ENCODE results near the gene SORCS1. TPM values are rescaled to one million over a fixed set of nuclear protein-coding genes. Genes with fewer than 3 reads are reported as not detected.

The SORCS1 gene
- total RNA-seq, 4 donors from 2014 or later = 0.40 to 5.1 (median 2.5) TPM

DNA sequence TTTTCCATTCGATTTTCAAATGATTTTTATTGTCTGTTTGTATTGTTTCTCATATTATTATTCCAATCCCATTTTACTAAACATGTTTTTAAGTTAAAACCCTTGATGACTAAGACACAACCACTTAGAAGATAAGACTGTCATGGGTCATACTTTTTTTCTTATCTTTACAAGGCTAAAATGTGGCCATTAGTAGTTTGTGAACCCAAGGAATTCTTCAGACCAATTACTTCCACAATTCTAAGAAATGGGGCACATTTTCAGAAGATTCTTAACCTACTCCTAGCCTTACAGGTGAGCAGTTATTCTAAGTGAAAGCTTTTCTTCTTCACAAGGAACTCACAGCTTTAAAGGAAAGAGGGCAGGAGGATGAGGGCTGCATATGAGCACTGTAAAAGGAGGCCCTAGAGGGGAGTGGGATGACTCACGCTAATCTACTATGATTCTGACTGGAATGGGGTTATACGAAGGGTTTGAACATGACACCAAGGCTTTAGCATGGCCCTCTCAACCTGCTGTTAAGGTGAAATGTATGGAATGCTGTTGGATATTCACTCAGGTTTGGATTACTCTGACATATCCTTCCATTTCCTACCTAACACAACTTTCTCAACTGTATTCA, 81.0 kb downstream of the SORCS1 start:
- 36 to 74% methylated on average over 1 to 3 of the region's 3 CpGs for WGBS, 2 donors (ENCODE audit: low coverage in 1 of 2)
- Histone ChIP-seq H3K36me3 (no peaks in the 10 kb centered on the region), H3K4me3 (no peak overlapping the region), H3K9me3 (no peaks in the 10 kb centered on the region), H3K27ac (no peak overlapping the region), H3K4me1 (no peaks in the 10 kb centered on the region), H3K27me3 (no peaks in the 10 kb centered on the region)
- intact Hi-C loops (cut with DNase I; ENCODE audit: low total_unique reads) = no loop called here
- in situ Hi-C loops (cut with MboI; ENCODE audit: low pct_ligation_motif_present in 1 of 4, low pct_unique_long_range_greater_than_20kb in 1 of 4, low sequenced_read_pairs in 3 of 4) = no loop called here
- TF ChIP-seq, protein P1, sequence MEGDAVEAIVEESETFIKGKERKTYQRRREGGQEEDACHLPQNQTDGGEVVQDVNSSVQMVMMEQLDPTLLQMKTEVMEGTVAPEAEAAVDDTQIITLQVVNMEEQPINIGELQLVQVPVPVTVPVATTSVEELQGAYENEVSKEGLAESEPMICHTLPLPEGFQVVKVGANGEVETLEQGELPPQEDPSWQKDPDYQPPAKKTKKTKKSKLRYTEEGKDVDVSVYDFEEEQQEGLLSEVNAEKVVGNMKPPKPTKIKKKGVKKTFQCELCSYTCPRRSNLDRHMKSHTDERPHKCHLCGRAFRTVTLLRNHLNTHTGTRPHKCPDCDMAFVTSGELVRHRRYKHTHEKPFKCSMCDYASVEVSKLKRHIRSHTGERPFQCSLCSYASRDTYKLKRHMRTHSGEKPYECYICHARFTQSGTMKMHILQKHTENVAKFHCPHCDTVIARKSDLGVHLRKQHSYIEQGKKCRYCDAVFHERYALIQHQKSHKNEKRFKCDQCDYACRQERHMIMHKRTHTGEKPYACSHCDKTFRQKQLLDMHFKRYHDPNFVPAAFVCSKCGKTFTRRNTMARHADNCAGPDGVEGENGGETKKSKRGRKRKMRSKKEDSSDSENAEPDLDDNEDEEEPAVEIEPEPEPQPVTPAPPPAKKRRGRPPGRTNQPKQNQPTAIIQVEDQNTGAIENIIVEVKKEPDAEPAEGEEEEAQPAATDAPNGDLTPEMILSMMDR (IDR thresholded peaks at IDR 0.05) = no peak
- no peak for TF ChIP-seq POLR2A (IDR thresholded peaks at IDR 0.05)
- no peak for TF ChIP-seq POLR2AphosphoS5 (IDR thresholded peaks at IDR 0.05)
- no peak for TF ChIP-seq EP300 (IDR thresholded peaks at IDR 0.05; ENCODE audit: low read depth)
- DNase-seq = no peak

DNA sequence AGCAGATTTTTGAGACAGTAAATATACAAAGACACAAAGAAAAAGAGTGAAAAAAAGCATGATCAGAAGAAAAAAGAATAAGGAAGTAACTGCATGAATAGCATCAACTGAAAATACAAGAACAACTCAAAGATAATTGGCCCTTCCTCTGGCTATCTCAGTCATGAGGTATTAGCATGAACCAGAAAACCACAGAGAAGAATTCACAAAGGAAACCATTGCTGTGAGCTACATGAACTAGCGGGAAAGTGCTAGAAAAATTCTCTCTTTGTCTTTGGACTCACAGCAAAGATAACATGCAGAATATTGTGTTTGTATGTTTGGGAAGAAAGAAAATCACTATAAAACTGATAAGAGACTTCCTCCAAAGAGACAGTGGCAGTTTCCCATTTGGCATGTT, 82.9 kb downstream of the SORCS1 start:
- no peaks in the 10 kb centered on the region for H3K4me1 ChIP-seq
- H3K9me3 ChIP-seq = no peaks in the 10 kb centered on the region
- intact Hi-C loops (cut with DNase I; ENCODE audit: low total_unique reads) (no loop called here), in situ Hi-C loops (cut with MboI; ENCODE audit: low pct_ligation_motif_present in 1 of 4, low pct_unique_long_range_greater_than_20kb in 1 of 4, low sequenced_read_pairs in 3 of 4) (no loop called here)
- no peak for DNase-seq
- H3K27me3 ChIP-seq = no peaks in the 10 kb centered on the region
- H3K4me3 ChIP-seq = no peak overlapping the region
- TF ChIP-seq, protein P1 (IDR thresholded peaks at IDR 0.05) = no peak
- TF ChIP-seq POLR2AphosphoS5 (IDR thresholded peaks at IDR 0.05) = no peak
- no peak for TF ChIP-seq POLR2A (IDR thresholded peaks at IDR 0.05)
- no peak overlapping the region for H3K27ac ChIP-seq
- no peaks in the 10 kb centered on the region for H3K36me3 ChIP-seq
- WGBS, 2 donors (ENCODE audit: low coverage in 1 of 2) = 63 to 71% methylated on average over 1 of the region's 1 CpG

DNA sequence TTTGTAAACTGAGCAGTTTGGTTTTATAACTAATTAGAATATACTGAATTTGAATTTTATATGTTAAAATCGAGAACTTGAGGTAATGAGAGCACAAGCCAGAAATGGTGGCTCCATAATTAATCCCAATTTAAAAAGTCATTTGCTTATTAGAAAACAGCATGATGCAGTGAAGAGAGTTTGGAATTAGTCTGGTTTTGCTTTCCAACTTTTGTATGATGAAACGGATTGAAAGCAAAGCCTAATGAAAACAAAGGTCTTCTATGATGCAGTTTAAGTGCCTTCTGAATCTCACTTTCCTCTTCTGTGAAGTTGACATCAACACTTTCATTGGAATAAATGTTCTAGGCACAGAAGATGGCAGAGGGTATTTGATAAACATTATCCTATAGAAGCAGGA, 89.4 kb downstream of the SORCS1 start:
- Histone ChIP-seq H3K27ac (no peak overlapping the region), H3K9me3 (no peaks in the 10 kb centered on the region), H3K36me3 (no peaks in the 10 kb centered on the region), H3K4me1 (no peaks in the 10 kb centered on the region), H3K4me3 (no peak overlapping the region), H3K27me3 (no peaks in the 10 kb centered on the region)
- DNase-seq = no peak
- in situ Hi-C loops (cut with MboI; ENCODE audit: low pct_ligation_motif_present in 1 of 4, low pct_unique_long_range_greater_than_20kb in 1 of 4, low sequenced_read_pairs in 3 of 4) (no loop called here), intact Hi-C loops (cut with DNase I; ENCODE audit: low total_unique reads) (no loop called here)
- WGBS, 2 donors (ENCODE audit: low coverage in 1 of 2) = 48 to 50% methylated on average over 1 to 2 of the region's 2 CpGs
- TF ChIP-seq POLR2AphosphoS5 (IDR thresholded peaks at IDR 0.05) (no peak), POLR2A (IDR thresholded peaks at IDR 0.05) (no peak), EP300 (IDR thresholded peaks at IDR 0.05; ENCODE audit: low read depth) (no peak)
- TF ChIP-seq, protein P1 (IDR thresholded peaks at IDR 0.05) = no peak

DNA sequence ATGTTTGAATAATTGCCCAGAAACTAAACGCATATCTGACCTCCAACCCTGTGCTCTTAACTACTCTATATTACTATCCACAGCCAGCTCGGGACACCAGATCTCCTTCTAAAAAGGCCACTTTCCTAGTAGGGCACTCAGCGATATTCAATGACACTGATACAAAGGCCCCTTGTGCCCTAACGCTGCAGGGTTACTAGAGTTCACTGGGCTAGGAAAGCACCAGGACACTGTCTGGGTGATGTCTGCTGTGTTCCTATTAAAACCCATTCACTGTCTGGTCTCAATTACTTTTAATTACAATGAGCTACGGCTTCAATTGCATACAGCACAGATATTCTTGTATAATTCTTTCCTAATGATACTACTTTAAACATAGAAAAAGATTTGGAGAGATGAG, 91.7 kb downstream of the SORCS1 start:
- 74 to 89% methylated on average over 2 to 5 of the region's 5 CpGs for whole genome bisulfite sequencing, 2 donors (ENCODE audit: low coverage in 1 of 2)
- Histone ChIP-seq H3K27ac (no peak overlapping the region), H3K27me3 (no peaks in the 10 kb centered on the region), H3K9me3 (no peaks in the 10 kb centered on the region), H3K36me3 (no peaks in the 10 kb centered on the region), H3K4me3 (no peak overlapping the region), H3K4me1 (no peaks in the 10 kb centered on the region)
- TF ChIP-seq POLR2A (IDR thresholded peaks at IDR 0.05) = no peak
- no peak for TF ChIP-seq POLR2AphosphoS5 (IDR thresholded peaks at IDR 0.05)
- TF ChIP-seq, protein P1 (IDR thresholded peaks at IDR 0.05) = no peak
- TF ChIP-seq EP300 (IDR thresholded peaks at IDR 0.05; ENCODE audit: low read depth) = no peak
- DNase-seq = no peak
- in situ Hi-C loops (cut with MboI; ENCODE audit: low pct_ligation_motif_present in 1 of 4, low pct_unique_long_range_greater_than_20kb in 1 of 4, low sequenced_read_pairs in 3 of 4) = no loop called here
- intact Hi-C loops (cut with DNase I; ENCODE audit: low total_unique reads) = no loop called here
